K562 (cell line): ENCODE results near the gene VPS18. TPM values are rescaled to one million over a fixed set of nuclear protein-coding genes. Genes with fewer than 3 reads are reported as not detected.

Experiments used
- BRCA1 ChIP-seq, 2 experiments: fragments of 450-650 bp in 1 of 2; sonication (generic) in 1 of 2; formaldehyde crosslinking in 1 of 2; IDR thresholded peaks; 2 replicates each; pipeline versions ENCODE4 v1.5.0 to v1.6.1; 2017 to 2020; ENCODE audit warnings: mild to moderate bottlenecking in 1 of 2, missing genetic modification reagents in 1 of 2
- CBFA2T3 ChIP-seq: fragments of 450-650 bp; IDR thresholded peaks from 2 replicates; pipeline ENCODE4 v1.6.1; 2017
- E2F6 ChIP-seq, 2 experiments: IDR thresholded peaks; 2 replicates each; pipeline ENCODE4 v1.6.1; 2011; ENCODE audit warnings: borderline replicate concordance in 1 of 2, control low read depth in 1 of 2, low read depth in 1 of 2, low read length in 1 of 2, mild to moderate bottlenecking in 1 of 2, mixed read lengths in 1 of 2, moderate library complexity in 1 of 2; ENCODE audit not compliant: insufficient read depth in 1 of 2, insufficient read length in 1 of 2, poor library complexity in 1 of 2, severe bottlenecking in 1 of 2; ENCODE audit errors: extremely low read depth in 1 of 2
- ETS1 ChIP-seq: conservative IDR thresholded peaks from 2 replicates; pipeline ENCODE4 v1.6.1; 2011; ENCODE audit warnings: low read depth, mild to moderate bottlenecking, low read length; ENCODE audit not compliant: control insufficient read depth
- GTF2E2 ChIP-seq: fragments of 200-800 bp; sonication (Bioruptor generic); IDR thresholded peaks from 2 replicates; pipeline ENCODE4 v1.6.1; 2016; ENCODE audit warnings: missing genetic modification characterization, missing compliant biosample characterization
- HOXB6 ChIP-seq: fragments of 250-450 bp; sonication (Bioruptor Pico); IDR thresholded peaks from 2 replicates; pipeline ENCODE4 v1.5.1; 2022; ENCODE audit warnings: mild to moderate bottlenecking, borderline replicate concordance
- IRF9 ChIP-seq: fragments of 450-650 bp; IDR thresholded peaks from 2 replicates; pipeline ENCODE4 v1.6.1; 2016; ENCODE audit warnings: missing biosample characterization, missing genetic modification characterization
- JUND ChIP-seq, 2 experiments: IDR thresholded peaks; 2 replicates in 1 of 2; 3 replicates in 1 of 2; pipeline ENCODE4 v1.6.1; 2011; ENCODE audit warnings: borderline replicate concordance in 2 of 2, low read depth in 2 of 2, low read length in 2 of 2, improper control_type of control experiment in 1 of 2, missing biosample characterization in 1 of 2, missing genetic modification characterization in 1 of 2, missing genetic modification reagents in 1 of 2
- POLR2B ChIP-seq: fragments of 450-650 bp; IDR thresholded peaks from 2 replicates; pipeline ENCODE4 v1.6.1; 2018; ENCODE audit warnings: low read depth; ENCODE audit not compliant: partially characterized antibody
- POLR2H ChIP-seq: IDR thresholded peaks from 2 replicates; pipeline ENCODE4 v1.6.1; 2016; ENCODE audit warnings: missing genetic modification characterization, low read depth, mild to moderate bottlenecking, control low read depth, missing compliant biosample characterization, moderate library complexity
- RNF2 ChIP-seq: sonication (generic); IDR thresholded peaks from 2 replicates; pipeline ENCODE4 v1.6.1; 2016
- SAP30 ChIP-seq: fragments of 200-600 bp; sonication (generic); IDR thresholded peaks from 2 replicates; pipeline ENCODE4 v1.6.1; 2012; ENCODE audit warnings: borderline replicate concordance, low read depth, mild to moderate bottlenecking, moderate library complexity, low read length, control low read depth, inconsistent platforms; ENCODE audit not compliant: insufficient read depth, poor library complexity, severe bottlenecking
- ZBTB33 ChIP-seq: sonication (generic); formaldehyde crosslinking; IDR thresholded peaks from 2 replicates; pipeline ENCODE4 v1.8.1; 2023; ENCODE audit warnings: mild to moderate bottlenecking, missing genetic modification reagents
- polyA plus RNA-seq, 8 experiments: library from polyadenylated mRNA; depleted of rRNA in 4 of 8; stranded (reverse) in 5 of 8; unstranded in 3 of 8; fragments of >200 nt; fragmentation: Nextera tagmentation in 2 of 8; fragmentation: Illumina TruSeq in 1 of 8; extraction: Ambion mirVana in 2 of 8; extraction: Trizol in 1 of 8; gene quantifications; 2 replicates each; pipeline versions ENCODE4 v1.2.1 to v1.2.3, GENCODE V29; 2011 to 2014; ENCODE audit warnings: inconsistent platforms in 1 of 8, missing spikeins in 1 of 8
- total RNA-seq, 7 experiments: library from RNA; depleted of rRNA in 6 of 7; stranded (reverse); fragments of >200 nt in 6 of 7; fragmentation: Illumina TruSeq in 2 of 7; extraction: Trizol in 2 of 7; gene quantifications; 2 replicates each; pipeline versions ENCODE4 v1.2.1 to v1.2.3, GENCODE V29; 2011 to 2021; ENCODE audit warnings: low replicate concordance in 1 of 7
- TF ChIP-seq, protein P1 (sequence below): fragments of 450-650 bp; formaldehyde crosslinking; IDR thresholded peaks from 2 replicates; pipeline ENCODE4 v1.4.0; 2020; ENCODE audit warnings: mild to moderate bottlenecking, moderate library complexity
- TF ChIP-seq, protein P2 (sequence below): IDR thresholded peaks from 2 replicates; pipeline ENCODE4 v1.6.1; 2016; ENCODE audit warnings: missing genetic modification characterization, missing compliant biosample characterization

VPS18 gene
- total and polyA plus RNA-seq, 9 of the 15 experiments (the other 6 are each of a cell fraction or from before 2014, with no cell fraction given), result 0.73 to 19.9 (median 8.5) TPM

DNA sequence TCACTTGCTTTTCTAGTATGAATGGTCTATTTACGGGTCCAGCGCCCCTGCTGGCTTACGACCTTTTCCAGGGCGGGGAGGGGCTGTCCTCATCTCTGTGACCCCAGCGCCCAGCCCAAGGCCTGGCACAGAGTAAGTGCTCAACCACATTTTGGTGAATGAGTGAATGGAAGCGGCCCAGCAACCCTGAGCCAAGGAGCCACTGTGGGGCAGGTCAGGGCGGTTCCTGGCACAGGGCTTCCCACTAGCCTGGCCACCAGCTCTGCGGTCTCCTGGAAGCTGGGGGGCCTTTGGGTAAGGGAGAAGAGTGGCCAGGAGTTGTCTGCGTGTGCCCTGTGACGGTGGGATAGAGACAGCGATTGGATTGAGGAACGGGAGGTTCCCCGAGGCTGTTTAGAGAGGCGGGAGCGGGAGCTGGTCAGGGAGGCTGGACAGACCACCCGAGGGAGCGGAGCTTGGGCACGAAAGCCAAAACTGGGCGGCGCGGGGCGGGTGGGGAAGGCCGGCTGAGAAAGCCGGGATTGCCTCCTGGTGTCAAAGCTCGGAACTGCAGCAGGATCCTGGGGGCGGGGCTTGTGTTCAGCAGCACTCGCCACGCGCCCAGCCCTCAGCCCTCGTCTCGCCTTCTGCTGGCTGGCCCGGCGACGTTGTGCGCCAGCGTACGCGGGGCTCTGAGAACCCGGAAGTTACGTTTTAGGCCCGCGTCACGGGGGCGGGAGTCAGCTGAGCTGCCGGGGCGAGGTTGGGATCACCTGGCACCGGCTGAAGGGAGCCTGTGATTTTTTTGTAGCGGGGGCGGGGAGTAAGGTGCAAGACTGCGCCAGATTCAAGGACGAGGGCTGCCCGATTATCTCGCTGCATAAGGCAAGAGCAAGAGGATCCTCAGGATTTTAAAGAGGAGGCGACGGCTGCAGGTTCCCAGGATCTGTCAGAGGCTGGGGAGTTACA lies at the start of gene VPS18 (continued):
- TF ChIP-seq, protein P1, sequence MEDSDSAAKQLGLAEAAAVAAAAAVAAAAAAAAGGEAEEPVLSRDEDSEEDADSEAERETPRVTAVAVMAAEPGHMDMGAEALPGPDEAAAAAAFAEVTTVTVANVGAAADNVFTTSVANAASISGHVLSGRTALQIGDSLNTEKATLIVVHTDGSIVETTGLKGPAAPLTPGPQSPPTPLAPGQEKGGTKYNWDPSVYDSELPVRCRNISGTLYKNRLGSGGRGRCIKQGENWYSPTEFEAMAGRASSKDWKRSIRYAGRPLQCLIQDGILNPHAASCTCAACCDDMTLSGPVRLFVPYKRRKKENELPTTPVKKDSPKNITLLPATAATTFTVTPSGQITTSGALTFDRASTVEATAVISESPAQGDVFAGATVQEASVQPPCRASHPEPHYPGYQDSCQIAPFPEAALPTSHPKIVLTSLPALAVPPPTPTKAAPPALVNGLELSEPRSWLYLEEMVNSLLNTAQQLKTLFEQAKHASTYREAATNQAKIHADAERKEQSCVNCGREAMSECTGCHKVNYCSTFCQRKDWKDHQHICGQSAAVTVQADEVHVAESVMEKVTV (CRISPR knock-in tag), result peak; percentile 90
- TF ChIP-seq GTF2E2 (no peak), POLR2B (no peak), E2F6 (IDR thresholded peaks at IDR 0.05; ENCODE audit: borderline replicate concordance in 1 of 2, extremely low read depth in 1 of 2, insufficient read depth in 1 of 2, insufficient read length in 1 of 2, low read depth in 1 of 2, low read length in 1 of 2, poor library complexity in 1 of 2, severe bottlenecking in 1 of 2) (peak; percentile 90 to 95), ZBTB33 (peak; percentile 48; the same call in 1 of the 2 replicates), HOXB6 (CRISPR knock-in tag) (no peak), IRF9 (tag) (no peak), JUND (IDR thresholded peaks at IDR 0.05; ENCODE audit: borderline replicate concordance, low read depth, low read length) (peak; percentile 42; the same call in 1 of the 2 replicates), JUND (tag; IDR thresholded peaks at IDR 0.05; ENCODE audit: borderline replicate concordance, low read depth, low read length) (no peak; the same call in 2 of the 3 replicates), RNF2 (peak; percentile 25; the same call in 1 of the 2 replicates), POLR2H (no peak), ETS1 (peak; percentile 92), BRCA1 (IDR thresholded peaks at IDR 0.05) (no peak), BRCA1 (CRISPR knock-in tag; IDR thresholded peaks at IDR 0.05) (no peak), SAP30 (peak; percentile 94), CBFA2T3 (no peak)
- TF ChIP-seq, protein P2, sequence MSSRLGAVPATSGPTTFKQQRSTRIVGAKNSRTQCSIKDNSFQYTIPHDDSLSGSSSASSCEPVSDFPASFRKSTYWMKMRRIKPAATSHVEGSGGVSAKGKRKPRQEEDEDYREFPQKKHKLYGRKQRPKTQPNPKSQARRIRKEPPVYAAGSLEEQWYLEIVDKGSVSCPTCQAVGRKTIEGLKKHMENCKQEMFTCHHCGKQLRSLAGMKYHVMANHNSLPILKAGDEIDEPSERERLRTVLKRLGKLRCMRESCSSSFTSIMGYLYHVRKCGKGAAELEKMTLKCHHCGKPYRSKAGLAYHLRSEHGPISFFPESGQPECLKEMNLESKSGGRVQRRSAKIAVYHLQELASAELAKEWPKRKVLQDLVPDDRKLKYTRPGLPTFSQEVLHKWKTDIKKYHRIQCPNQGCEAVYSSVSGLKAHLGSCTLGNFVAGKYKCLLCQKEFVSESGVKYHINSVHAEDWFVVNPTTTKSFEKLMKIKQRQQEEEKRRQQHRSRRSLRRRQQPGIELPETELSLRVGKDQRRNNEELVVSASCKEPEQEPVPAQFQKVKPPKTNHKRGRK (tag), result no peak
